GM19324 (cell line): ENCODE results near the gene ZBTB16.

ENCODE experiments used
- ATAC-seq: cut with Tn5 transposase; IDR thresholded peaks from one replicate; pipeline ENCODE4 v1.9.1; 2021; ENCODE audit warnings: mild to moderate bottlenecking, moderate library complexity; ENCODE audit not compliant: unreplicated experiment, low FRiP score

Gene ZBTB16

DNA sequence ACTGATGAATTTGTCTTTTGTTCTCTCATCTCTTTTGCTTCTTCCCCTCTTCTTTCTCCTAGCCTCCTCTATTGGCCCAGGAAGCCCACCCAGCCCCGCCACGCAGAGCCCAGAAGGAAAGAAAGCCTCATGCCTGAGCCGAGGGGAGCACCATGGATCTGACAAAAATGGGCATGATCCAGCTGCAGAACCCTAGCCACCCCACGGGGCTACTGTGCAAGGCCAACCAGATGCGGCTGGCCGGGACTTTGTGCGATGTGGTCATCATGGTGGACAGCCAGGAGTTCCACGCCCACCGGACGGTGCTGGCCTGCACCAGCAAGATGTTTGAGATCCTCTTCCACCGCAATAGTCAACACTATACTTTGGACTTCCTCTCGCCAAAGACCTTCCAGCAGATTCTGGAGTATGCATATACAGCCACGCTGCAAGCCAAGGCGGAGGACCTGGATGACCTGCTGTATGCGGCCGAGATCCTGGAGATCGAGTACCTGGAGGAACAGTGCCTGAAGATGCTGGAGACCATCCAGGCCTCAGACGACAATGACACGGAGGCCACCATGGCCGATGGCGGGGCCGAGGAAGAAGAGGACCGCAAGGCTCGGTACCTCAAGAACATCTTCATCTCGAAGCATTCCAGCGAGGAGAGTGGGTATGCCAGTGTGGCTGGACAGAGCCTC lies 3.8 kb downstream of the ZBTB16 start:
- ATAC-seq = no peak

DNA sequence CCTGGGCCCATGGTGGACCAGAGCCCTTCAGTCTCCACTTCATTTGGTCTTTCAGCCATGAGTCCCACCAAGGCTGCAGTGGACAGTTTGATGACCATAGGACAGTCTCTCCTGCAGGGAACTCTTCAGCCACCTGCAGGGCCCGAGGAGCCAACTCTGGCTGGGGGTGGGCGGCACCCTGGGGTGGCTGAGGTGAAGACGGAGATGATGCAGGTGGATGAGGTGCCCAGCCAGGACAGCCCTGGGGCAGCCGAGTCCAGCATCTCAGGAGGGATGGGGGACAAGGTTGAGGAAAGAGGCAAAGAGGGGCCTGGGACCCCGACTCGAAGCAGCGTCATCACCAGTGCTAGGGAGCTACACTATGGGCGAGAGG lies 4.3 kb downstream of the ZBTB16 start:
- ATAC-seq = no peak

DNA sequence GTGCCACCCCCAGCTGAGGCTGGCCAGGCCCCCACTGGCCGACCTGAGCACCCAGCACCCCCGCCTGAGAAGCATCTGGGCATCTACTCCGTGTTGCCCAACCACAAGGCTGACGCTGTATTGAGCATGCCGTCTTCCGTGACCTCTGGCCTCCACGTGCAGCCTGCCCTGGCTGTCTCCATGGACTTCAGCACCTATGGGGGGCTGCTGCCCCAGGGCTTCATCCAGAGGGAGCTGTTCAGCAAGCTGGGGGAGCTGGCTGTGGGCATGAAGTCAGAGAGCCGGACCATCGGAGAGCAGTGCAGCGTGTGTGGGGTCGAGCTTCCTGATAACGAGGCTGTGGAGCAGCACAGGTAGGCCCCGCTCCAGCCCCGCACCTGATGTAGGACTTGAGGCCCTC lies 4.7 kb downstream of the ZBTB16 start:
- ATAC-seq = no peak

GRCh38 chr11:114065094-114065493 lies 5.6 kb downstream of the ZBTB16 start:
- ATAC-seq = no peak

DNA sequence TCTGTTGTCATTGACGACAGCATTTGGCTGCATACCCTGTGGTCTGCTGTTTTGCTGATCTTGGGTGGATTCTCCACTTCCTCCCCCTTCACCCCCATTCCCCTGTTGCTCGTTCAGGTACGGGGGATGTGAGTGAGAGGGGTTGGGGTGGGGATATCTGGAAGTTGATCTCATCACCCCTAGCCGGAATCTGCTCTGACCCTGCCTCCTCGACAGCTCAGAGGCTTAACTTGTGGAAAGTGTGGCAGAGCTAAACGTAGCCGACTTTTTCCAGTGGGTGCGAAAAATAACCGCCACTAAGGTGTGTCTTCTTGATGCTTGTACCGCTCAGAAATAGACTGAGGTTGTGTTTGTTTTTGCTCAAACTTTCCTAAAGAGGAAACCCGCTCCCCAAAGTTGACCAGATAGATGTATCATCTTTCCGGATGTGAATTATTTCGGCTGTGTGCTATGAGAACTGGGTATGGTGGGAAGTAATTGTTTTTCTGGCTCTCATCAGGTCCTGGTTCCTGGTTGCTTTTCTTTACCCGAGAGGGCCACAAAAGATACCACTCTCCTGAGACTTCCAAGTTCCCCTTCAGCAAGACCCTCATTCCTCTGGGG lies 6.6 kb downstream of the ZBTB16 start:
- ATAC-seq = no peak

DNA sequence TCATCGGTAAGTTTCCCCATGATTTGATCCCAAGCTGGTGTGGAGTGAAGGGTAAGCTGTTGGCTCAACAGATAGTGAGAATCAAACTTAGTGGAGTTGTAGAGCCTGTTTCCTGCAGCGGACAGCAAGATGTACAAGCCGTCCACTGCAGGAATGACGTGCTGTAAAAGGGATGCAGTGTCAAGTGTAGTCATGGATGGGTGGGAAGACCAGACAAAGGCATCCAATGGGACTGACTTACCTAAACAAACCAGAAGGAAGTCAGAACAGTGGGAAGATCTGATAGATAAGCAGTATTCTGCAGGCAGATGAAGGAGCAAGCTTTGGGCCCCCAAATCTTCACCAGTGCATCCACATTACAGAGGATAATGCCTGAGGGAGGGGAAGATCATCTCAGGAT lies 8.8 kb downstream of the ZBTB16 start:
- no peak for ATAC-seq

GRCh38 chr11:114070464-114071139 lies 11.1 kb downstream of the ZBTB16 start:
- no peak for ATAC-seq

GRCh38 chr11:114073007-114073827 lies 13.7 kb downstream of the ZBTB16 start:
- no peak for ATAC-seq

- no peak for ATAC-seq
These were observed 14.4 kb downstream of the ZBTB16 start for GRCh38 chr11:114073828-114074381.

- ATAC-seq = no peak
These were observed 15.2 kb downstream of the ZBTB16 start for GRCh38 chr11:114074546-114075343.

GRCh38 chr11:114075344-114075610 lies 15.8 kb downstream of the ZBTB16 start:
- no peak for ATAC-seq

GRCh38 chr11:114075891-114076441 lies 16.5 kb downstream of the ZBTB16 start:
- no peak for ATAC-seq

DNA sequence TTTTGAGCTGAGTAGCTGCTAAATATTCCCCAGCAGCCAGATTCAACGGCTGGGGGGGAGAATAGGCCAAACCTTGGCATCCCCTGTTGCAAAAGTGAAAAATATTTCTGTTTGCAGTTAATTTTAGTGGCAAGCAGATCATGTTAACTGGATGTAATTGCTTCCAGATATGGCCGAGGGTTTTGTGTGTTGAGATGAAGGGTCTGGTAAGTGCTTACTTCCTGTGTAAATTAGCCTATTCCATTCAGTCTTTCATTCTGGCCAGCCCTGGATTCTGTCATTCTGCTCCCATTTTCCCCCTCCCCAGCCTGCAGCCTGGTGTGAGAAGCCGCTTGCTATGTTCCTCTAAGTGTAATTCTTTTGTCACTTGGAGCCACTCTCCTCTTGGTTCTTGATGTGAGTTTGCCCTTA lies 17.4 kb downstream of the ZBTB16 start:
- no peak for ATAC-seq

DNA sequence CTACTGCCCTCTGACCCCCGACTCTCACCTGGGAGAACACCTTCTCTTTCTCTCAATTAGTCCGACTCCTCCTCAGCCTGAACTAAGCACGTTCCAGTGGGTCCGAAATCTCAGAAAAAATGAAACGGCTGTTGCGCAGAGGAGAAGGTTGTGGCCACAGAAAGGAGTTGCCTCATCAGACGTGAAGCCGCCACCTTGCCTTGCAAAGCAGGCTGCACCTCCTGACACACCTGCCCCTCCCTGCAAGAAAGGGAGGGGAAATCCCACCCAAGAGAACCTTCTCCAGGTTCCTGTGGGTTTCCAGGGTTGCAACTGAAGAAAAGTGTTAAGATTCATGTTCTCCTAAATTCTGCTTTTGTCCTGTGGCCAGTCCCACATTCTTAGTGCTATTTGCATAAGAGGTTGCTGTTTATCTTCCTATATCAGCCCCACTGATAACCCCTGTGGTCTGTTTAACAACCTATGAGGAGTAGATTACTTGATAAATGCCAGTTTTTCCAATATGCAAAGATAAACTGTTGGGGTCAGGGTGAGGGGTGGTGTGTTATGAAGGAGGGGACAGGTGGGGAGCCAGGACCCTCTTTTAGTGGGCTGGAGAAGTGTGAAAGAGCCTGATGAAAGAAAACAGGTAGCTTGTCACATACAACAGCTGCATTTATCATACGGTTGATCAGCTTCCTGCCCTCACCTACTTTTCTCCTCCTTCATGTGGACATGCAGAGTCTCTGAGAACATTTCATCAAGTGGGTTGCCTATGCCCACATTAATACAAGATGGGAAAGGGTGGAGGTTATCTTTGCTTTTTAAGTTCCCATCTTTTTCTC lies 18.2 kb downstream of the ZBTB16 start:
- ATAC-seq = no peak

GRCh38 chr11:114078423-114078822 lies 18.9 kb downstream of the ZBTB16 start:
- no peak for ATAC-seq

DNA sequence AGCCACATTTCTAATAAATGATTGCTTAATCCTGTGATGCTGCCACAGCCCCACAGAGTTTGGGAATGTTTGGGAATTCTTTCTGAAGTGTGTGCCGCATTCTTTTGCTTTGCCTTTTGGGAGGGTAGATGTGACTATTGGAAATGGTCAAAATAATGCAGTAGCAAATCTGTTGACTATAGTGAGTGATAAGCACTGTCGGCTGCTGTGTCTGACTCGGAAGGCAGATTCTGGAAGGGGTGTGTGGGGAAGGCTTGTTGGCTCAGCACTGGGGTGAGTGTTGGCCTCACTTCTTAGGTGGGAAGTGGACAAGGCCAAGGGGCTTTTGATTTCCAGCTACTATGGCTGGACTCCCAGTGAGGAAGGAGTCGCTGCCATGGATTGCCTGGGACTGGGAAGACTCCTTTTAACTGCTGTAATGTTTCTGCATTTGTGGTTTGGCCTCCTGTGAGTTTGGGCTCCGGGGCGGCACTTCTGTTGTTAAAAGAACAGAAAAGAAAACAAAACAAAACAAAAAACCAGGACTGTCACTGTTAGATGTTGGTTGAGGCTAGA lies 20.1 kb downstream of the ZBTB16 start:
- ATAC-seq = no peak

DNA sequence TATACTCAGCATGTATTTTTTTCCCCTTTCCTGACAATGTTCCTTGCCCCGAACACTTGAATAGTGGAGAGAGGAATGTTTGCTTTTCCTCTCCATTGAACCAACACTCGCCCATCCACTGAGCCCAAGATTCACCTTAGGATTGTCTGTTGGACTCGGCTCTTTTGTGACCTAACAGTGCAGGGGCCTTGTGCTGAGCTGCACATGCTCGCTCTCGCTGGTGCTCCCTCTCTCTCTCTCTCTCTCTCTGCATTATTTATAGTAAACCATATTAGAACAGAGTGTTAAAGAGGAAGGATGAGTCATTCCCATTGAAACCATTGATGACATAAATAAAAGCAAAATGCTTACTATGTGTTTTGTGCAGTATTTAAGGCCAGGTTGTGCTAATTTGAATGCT lies 20.7 kb downstream of the ZBTB16 start:
- ATAC-seq = no peak

GRCh38 chr11:114080769-114081168 lies 21.3 kb downstream of the ZBTB16 start:
- ATAC-seq = no peak
